Progenitor cell of endocrine pancreas (in vitro differentiated cells): ENCODE measurements around the gene MTHFS. TPM values are rescaled to one million over a fixed set of nuclear protein-coding genes. Genes with fewer than 3 reads are reported as not detected.
"Not testable (repeated sequence)": the region's sequence is repeated elsewhere in the genome, so short reads cannot be mapped to it uniquely, and the experiment has no call there.

ENCODE experiments used
- DNase-seq: peaks from one replicate; pipeline ENCODE4 v3.0.0; 2021; ENCODE audit warnings: low spot score; ENCODE audit not compliant: unreplicated experiment
- H3K27ac Mint-ChIP-seq: 2 replicates; pipeline ENCODE4 v1.8.0; 2021; ENCODE audit warnings: mild to moderate bottlenecking, moderate library complexity, mixed read lengths
- H3K27me3 Mint-ChIP-seq: 2 replicates; pipeline ENCODE4 v1.8.0; 2021; ENCODE audit warnings: mixed read lengths
- H3K36me3 Mint-ChIP-seq: 2 replicates; pipeline ENCODE4 v1.8.0; 2022; ENCODE audit warnings: mixed read lengths; ENCODE audit not compliant: insufficient read depth
- H3K4me1 Mint-ChIP-seq: 2 replicates; pipeline ENCODE4 v1.8.0; 2021; ENCODE audit warnings: low read depth, mixed read lengths
- H3K4me3 Mint-ChIP-seq: 2 replicates; pipeline ENCODE4 v1.8.0; 2021; ENCODE audit warnings: low read depth, mild to moderate bottlenecking, moderate library complexity, mixed read lengths
- H3K9me3 Mint-ChIP-seq: 2 replicates; pipeline ENCODE4 v1.8.0; 2021; ENCODE audit warnings: low read depth, mixed read lengths
- total RNA-seq: library from RNA; stranded (reverse); gene quantifications from 2 replicates; pipeline ENCODE4 v1.2.1, GENCODE V29; 2021
- TF ChIP-seq, protein P1 (sequence below): fragments of 200-600 bp; sonication (generic); IDR thresholded peaks from one replicate; pipeline ENCODE4 v1.5.0; 2021; ENCODE audit warnings: antibody characterized with exemption, mild to moderate bottlenecking; ENCODE audit not compliant: unreplicated experiment

MTHFS gene
- total RNA-seq, 1 donor from 2014 or later: 33.6 TPM

DNA sequence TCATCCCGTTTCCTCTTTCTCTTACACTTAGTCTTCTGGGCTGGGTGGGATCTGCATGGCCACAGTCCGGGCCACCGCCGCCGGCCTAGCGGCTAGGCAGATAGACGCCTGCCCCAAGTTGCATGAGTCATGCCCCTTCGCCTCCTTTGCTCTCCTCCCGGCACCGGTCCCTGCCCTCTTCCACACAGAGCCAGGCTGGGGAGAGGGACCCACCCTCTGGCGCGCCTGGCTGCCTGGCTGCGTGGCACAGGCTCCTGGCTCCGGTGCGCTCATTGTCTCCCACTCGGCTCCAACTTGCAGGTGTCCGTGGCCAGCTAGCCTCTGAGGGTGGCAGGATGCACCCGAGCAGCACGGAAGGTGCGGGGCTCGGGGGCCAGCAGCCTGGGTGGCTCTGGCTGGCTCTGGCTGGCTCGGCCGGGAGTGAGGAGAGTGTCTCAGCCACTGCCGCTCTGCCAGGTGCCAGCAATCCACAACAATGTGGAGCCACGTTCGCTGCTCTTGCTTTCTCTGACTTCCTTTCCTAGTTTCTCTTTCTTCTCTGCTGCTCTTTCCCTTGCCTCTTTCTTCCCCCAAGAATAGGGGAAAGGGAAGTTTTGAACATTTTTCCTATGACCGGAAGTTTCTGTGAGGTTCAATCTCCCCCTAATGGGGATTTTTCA is 22.4 kb upstream of the MTHFS start:
- peaks cover 7% of the 10 kb centered on the region for H3K4me1 Mint-ChIP-seq
- no peaks in the 10 kb centered on the region for H3K27me3 Mint-ChIP-seq
- DNase-seq: no peak
- H3K9me3 Mint-ChIP-seq: peaks cover 47% of the 10 kb centered on the region
- H3K4me3 Mint-ChIP-seq: no peak overlapping the region
- TF ChIP-seq, protein P1, sequence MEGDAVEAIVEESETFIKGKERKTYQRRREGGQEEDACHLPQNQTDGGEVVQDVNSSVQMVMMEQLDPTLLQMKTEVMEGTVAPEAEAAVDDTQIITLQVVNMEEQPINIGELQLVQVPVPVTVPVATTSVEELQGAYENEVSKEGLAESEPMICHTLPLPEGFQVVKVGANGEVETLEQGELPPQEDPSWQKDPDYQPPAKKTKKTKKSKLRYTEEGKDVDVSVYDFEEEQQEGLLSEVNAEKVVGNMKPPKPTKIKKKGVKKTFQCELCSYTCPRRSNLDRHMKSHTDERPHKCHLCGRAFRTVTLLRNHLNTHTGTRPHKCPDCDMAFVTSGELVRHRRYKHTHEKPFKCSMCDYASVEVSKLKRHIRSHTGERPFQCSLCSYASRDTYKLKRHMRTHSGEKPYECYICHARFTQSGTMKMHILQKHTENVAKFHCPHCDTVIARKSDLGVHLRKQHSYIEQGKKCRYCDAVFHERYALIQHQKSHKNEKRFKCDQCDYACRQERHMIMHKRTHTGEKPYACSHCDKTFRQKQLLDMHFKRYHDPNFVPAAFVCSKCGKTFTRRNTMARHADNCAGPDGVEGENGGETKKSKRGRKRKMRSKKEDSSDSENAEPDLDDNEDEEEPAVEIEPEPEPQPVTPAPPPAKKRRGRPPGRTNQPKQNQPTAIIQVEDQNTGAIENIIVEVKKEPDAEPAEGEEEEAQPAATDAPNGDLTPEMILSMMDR: no peak
- H3K36me3 Mint-ChIP-seq: peaks cover 75% of the 10 kb centered on the region
- H3K27ac Mint-ChIP-seq: no peak overlapping the region

DNA sequence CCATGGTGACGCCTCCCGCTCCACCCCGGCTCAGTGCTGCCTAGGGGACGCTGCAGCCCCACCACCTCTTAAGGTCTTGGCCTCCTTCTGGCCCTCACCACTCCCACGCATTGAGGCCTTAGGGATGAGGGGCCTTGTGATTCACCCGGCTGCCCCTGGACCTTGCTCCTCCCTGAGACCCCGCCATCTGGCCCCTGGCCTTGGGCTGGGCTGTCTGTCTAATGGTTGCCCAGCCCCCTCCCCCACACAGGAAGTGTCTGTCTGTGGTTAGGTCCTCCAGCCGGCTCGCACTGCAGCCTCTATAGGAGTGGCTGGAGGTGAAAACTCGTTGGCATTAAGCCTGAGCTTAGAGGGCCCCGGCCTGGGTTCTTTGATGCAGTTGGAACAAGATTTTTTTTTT is 21.5 kb upstream of the MTHFS start:
- Mint-ChIP-seq H3K27me3 (no peaks in the 10 kb centered on the region), H3K4me1 (peaks cover 6% of the 10 kb centered on the region), H3K27ac (no peak overlapping the region), H3K4me3 (no peak overlapping the region), H3K36me3 (peaks cover 77% of the 10 kb centered on the region), H3K9me3 (peaks cover 51% of the 10 kb centered on the region)
- DNase-seq: no peak
- TF ChIP-seq, protein P1: no peak

DNA sequence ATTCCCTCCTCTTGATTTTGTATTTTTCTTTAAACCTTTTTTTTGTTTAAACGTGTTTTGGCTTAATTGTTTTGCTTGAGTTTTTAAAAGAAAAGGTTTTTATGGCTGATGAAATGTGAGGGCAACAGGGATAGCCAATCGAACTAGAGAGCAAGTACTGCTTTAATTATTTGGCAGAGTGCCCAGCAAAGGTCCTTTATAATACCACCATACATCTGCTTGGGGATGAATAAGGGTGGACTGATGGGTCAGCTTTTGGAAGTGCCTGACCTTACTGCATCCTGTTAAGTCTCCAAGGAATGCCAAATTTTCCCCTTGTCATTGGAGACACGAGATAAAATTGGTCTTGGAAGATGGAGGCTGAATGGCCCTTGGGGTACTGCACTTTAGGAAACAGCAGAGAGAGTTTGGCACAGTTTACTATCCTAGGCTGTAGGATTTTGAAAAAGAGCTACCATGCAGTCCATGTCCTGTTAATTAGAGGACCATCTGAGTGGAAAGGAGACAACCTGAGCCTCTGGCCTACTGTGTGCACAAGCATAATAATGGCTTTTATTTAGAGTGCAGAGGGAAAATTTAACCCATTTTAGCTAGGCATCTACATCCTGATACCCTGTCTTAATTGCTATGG is 19.8 kb upstream of the MTHFS start:
- H3K27me3 Mint-ChIP-seq: no peaks in the 10 kb centered on the region
- no peak overlapping the region for H3K4me3 Mint-ChIP-seq
- H3K9me3 Mint-ChIP-seq: peaks cover 54% of the 10 kb centered on the region
- H3K4me1 Mint-ChIP-seq: no peaks in the 10 kb centered on the region
- no peak for DNase-seq
- H3K27ac Mint-ChIP-seq: no peak overlapping the region
- peaks cover 77% of the 10 kb centered on the region for H3K36me3 Mint-ChIP-seq
- TF ChIP-seq, protein P1: no peak

DNA sequence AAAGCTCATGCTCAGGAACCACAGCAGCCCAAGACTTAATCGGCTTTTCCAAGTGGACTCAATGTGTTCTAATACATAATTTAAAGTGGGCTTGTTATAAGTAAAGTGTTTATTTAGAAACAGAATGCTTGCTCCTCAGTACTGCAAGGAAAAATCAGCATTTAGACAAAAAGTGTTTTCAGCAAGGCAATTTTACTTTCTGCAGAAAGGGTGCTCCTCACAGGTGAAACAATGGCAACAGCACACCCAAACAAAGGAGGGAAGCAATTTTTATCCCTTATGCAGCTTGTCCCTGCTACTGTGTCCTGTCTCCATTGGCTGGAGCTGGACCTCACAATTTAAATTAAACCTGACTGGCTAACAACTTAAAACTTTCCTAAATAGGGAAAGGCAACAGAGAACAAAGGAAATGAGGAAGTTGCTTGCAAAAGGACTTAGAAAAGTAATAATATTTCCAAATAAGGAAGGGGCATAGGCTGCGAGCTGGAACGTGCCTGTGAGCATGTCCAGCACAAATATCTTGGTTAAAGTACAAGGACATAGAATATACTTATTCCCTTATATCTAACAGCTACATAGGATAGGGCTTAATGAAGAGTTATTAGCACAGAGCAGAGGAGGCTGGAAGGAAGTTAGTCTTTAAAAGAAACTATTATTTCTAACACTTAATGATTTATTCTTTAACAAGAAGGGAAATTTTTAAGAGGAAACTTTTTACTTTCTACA is 19.1 kb upstream of the MTHFS start:
- Mint-ChIP-seq H3K36me3 (peaks cover 72% of the 10 kb centered on the region), H3K9me3 (peaks cover 49% of the 10 kb centered on the region)

DNA sequence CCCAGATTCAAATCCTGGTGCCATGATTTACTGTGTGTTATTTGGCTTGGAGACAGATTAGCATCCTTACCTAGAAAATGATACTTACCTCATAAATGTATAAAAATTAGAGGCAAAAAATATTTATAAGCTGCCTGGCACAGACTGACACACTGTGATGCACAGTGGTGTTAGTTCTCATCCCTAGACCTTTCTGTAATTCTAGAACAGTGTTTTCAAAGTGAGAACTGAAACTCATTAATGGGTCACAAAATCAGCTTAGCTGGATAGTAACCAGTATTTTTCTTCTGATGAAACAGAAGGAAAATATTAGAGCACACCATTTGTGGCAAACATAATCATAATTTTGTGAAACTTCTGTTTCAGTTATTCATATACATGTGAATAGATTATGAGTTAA is 17.9 kb upstream of the MTHFS start:
- Mint-ChIP-seq H3K36me3 (peaks cover 72% of the 10 kb centered on the region), H3K27me3 (no peaks in the 10 kb centered on the region), H3K27ac (no peak overlapping the region), H3K9me3 (peaks cover 57% of the 10 kb centered on the region), H3K4me3 (no peak overlapping the region), H3K4me1 (no peaks in the 10 kb centered on the region)
- no peak for DNase-seq
- TF ChIP-seq, protein P1: no peak

More for the DNA sequence above, 19.1 kb upstream of the MTHFS start:
- not testable (repeated sequence) for H3K27ac Mint-ChIP-seq, H3K4me3 Mint-ChIP-seq, H3K4me1 Mint-ChIP-seq, DNase-seq, H3K27me3 Mint-ChIP-seq

DNA sequence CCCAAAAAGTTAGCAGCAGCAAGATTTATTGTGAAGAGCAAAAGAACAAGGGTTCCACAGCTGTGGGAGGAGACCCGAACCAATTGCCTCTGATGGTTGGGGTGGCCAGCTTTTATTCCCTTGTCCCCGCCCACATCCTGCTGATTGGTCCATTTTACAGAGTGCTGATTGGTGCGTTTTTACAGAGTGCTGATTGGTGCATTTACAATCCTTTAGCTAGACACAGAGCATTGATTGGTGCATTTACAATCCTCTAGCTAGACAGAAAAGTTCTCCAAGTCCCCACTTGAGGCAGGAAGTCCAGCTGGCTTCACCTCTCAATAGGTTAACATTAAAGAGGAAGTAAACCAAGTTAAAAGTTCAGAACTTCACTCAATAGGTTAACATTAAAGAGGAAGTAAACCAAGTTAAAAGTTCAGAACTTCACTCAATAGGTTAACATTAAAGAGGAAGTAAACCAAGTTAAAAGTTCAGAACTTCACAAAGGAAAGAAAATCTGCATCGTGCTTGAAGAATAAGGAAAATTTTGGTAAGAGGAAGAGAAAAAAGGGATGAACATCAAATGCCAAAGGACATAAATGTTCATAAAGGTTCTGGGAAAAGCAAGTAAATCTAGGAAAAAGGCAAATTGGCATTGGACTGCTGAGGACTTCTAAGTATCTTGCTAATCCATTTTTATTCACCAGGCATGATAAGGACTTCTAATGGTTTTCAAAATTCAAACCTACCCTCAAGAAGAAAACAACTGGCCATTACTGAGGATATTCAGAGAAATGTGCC is 12.9 kb upstream of the MTHFS start:
- H3K4me1 Mint-ChIP-seq, H3K27ac Mint-ChIP-seq, H3K4me3 Mint-ChIP-seq, DNase-seq, H3K27me3 Mint-ChIP-seq: not testable (repeated sequence)
- Mint-ChIP-seq H3K36me3 (peaks cover 53% of the 10 kb centered on the region), H3K9me3 (peaks cover 24% of the 10 kb centered on the region)
